Body of pancreas (tissue), 4 donors: ENCODE results near the gene CYP4F8. TPM values are rescaled to one million over a fixed set of nuclear protein-coding genes. Genes with fewer than 3 reads are reported as not detected.

Experiments used
- ATAC-seq: fragments of 150-250 bp; one replicate; pipeline ENCODE4 v1.9.1; 2016
- DNase-seq, 4 donors: peaks; one replicate each; pipeline ENCODE4 v3.0.0-alpha.2; 2019
- H3K27ac ChIP-seq, 4 donors: fragments of 200-600 bp; sonication (generic); 1 replicate in 3 of 4; 2 replicates in 1 of 4; pipeline versions ENCODE4 v1.5.1 to v1.6.1; 2016 to 2019; ENCODE audit warnings: mild to moderate bottlenecking in 1 of 4, mixed read lengths in 1 of 4, moderate library complexity in 1 of 4
- H3K27me3 ChIP-seq, 2 donors: fragments of 200-600 bp; sonication (generic); one replicate each; pipeline ENCODE4 v1.6.0; 2016; ENCODE audit warnings: mild to moderate bottlenecking in 1 of 2
- H3K36me3 ChIP-seq, 2 donors: fragments of 200-600 bp; sonication (generic); replicated peaks in 1 of 2; 2 replicates each; pipeline ENCODE4 v1.5.1; 2016; ENCODE audit warnings: low read depth in 2 of 2; ENCODE audit not compliant: insufficient read depth in 1 of 2
- H3K4me1 ChIP-seq: fragments of 200-600 bp; sonication (generic); one replicate; pipeline ENCODE4 v1.6.0; 2016
- H3K4me3 ChIP-seq, 2 donors: fragments of 200-600 bp; sonication (generic); 1 replicate in 1 of 2; 2 replicates in 1 of 2; pipeline ENCODE4 v1.5.1; 2016 to 2019
- H3K9me3 ChIP-seq, 3 donors: fragments of 200-600 bp; sonication (generic); 1 replicate in 2 of 3; 2 replicates in 1 of 3; pipeline ENCODE4 v1.5.1; 2016
- CTCF ChIP-seq, 7 experiments: fragments of 450-650 bp in 4 of 7; fragments of 200-600 bp in 3 of 7; sonication (generic) in 3 of 7; IDR thresholded peaks; one replicate each; pipeline ENCODE4 v1.5.1; 2016 to 2019; ENCODE audit warnings: antibody characterized with exemption in 7 of 7
- POLR2A ChIP-seq, 3 donors: fragments of 450-650 bp; IDR thresholded peaks; one replicate each; pipeline ENCODE4 v1.6.1; 2016; ENCODE audit warnings: antibody characterized with exemption in 3 of 3, mild to moderate bottlenecking in 2 of 3
- WGBS, 2 donors: methylation state at CpG; one replicate each; pipeline ENCODE4 v1.1.5; 2017; 5-methylcytosine and 5-hydroxymethylcytosine counted together
- intact Hi-C: fragments of 100-400 bp; cut with DNase I; formaldehyde crosslinking; loops from one replicate; pipeline ENCODE4 v1.15.1; 2023
- total RNA-seq, 2 donors: library from RNA; depleted of rRNA; stranded (reverse); fragments of >200 nt; gene quantifications; one replicate each; pipeline ENCODE4 v1.1.0, GENCODE V29; 2016

CYP4F8 gene
- total RNA-seq, 2 donors from 2014 or later, result 0.26 TPM; not detected in 1

GRCh38 chr19:15577184-15577771 is 37.7 kb upstream of the CYP4F8 start:
- no peaks in the 10 kb centered on the region for H3K4me1 ChIP-seq
- 37 to 48% methylated on average over 4 to 6 of the region's 6 CpGs for WGBS, 2 donors
- H3K27me3 ChIP-seq, result no peaks in the 10 kb centered on the region
- no peaks in the 10 kb centered on the region for H3K36me3 ChIP-seq
- intact Hi-C loops, result no loop called here
- no peak for TF ChIP-seq POLR2A (IDR thresholded peaks at IDR 0.05)
- TF ChIP-seq CTCF (IDR thresholded peaks at IDR 0.05), result no peak
- ATAC-seq (no peak), DNase-seq (no peak)
- H3K9me3 ChIP-seq, result no peaks in the 10 kb centered on the region
- H3K4me3 ChIP-seq, result no peak overlapping the region
- no peak overlapping the region for H3K27ac ChIP-seq

- H3K27ac ChIP-seq, result no peak overlapping the region
- ATAC-seq (no peak), DNase-seq (no peak)
- H3K9me3 ChIP-seq, result no peaks in the 10 kb centered on the region
- H3K4me1 ChIP-seq, result peaks cover 5% of the 10 kb centered on the region
- TF ChIP-seq CTCF (IDR thresholded peaks at IDR 0.05) (no peak), POLR2A (IDR thresholded peaks at IDR 0.05) (no peak)
- no peak overlapping the region for H3K4me3 ChIP-seq
- peaks cover 0 to 10% of the 10 kb centered on the region in 2 donors for H3K27me3 ChIP-seq
- intact Hi-C loops, result no loop called here
- 62 to 77% methylated on average over 6 to 10 of the region's 12 CpGs for WGBS, 2 donors
- no peaks in the 10 kb centered on the region for H3K36me3 ChIP-seq
Observed at GRCh38 chr19:15583346-15583745, 31.7 kb upstream of the CYP4F8 start.

- ATAC-seq (no peak), DNase-seq (no peak)
- intact Hi-C loops, result no loop called here
- H3K27ac ChIP-seq, result no peak overlapping the region
- peaks cover 5% of the 10 kb centered on the region for H3K4me1 ChIP-seq
- 29 to 41% methylated on average over 4 to 9 of the region's 10 CpGs for WGBS, 2 donors
- no peak overlapping the region for H3K4me3 ChIP-seq
- H3K27me3 ChIP-seq, result peaks cover 0 to 10% of the 10 kb centered on the region in 2 donors
- H3K36me3 ChIP-seq, result no peaks in the 10 kb centered on the region
- no peaks in the 10 kb centered on the region for H3K9me3 ChIP-seq
- TF ChIP-seq POLR2A (IDR thresholded peaks at IDR 0.05), result no peak
- TF ChIP-seq CTCF (IDR thresholded peaks at IDR 0.05), result no peak
Observed at GRCh38 chr19:15584095-15584494, 30.9 kb upstream of the CYP4F8 start.

GRCh38 chr19:15584541-15585115 is 30.4 kb upstream of the CYP4F8 start:
- H3K4me1 ChIP-seq, result peaks cover 5% of the 10 kb centered on the region
- WGBS, 2 donors, result 8 to 19% methylated on average over 15 to 35 of the region's 35 CpGs
- H3K27me3 ChIP-seq, result peaks cover 0 to 10% of the 10 kb centered on the region in 2 donors
- H3K27ac ChIP-seq, result no peak overlapping the region
- H3K36me3 ChIP-seq, result no peaks in the 10 kb centered on the region
- TF ChIP-seq CTCF (IDR thresholded peaks at IDR 0.05) (peak; percentile 80 to 88 (median 84)), POLR2A (IDR thresholded peaks at IDR 0.05) (no peak)
- ATAC-seq (peak; percentile 62), DNase-seq (peak; percentile 78 to 85 (median 79))
- intact Hi-C loops, result no loop called here
- no peak overlapping the region for H3K4me3 ChIP-seq
- no peaks in the 10 kb centered on the region for H3K9me3 ChIP-seq

GRCh38 chr19:15587663-15588062 is 27.4 kb upstream of the CYP4F8 start:
- Histone ChIP-seq H3K4me3 (no peak overlapping the region), H3K9me3 (peaks cover 0 to 6% (median 0%) of the 10 kb centered on the region in 3 donors), H3K4me1 (peaks cover 5% of the 10 kb centered on the region), H3K27ac (no peak overlapping the region), H3K27me3 (peaks cover 0 to 10% of the 10 kb centered on the region in 2 donors), H3K36me3 (no peaks in the 10 kb centered on the region)
- intact Hi-C loops, result no loop called here
- DNase-seq, result peak in 1 of 4 donors; percentile 69
- 56 to 77% methylated on average over 9 of the region's 9 CpGs for WGBS, 2 donors
- ATAC-seq, result no peak
- TF ChIP-seq POLR2A (IDR thresholded peaks at IDR 0.05), result no peak
- no peak for TF ChIP-seq CTCF (IDR thresholded peaks at IDR 0.05)
